ENCODE data around the gene ERGIC1.

DNA sequence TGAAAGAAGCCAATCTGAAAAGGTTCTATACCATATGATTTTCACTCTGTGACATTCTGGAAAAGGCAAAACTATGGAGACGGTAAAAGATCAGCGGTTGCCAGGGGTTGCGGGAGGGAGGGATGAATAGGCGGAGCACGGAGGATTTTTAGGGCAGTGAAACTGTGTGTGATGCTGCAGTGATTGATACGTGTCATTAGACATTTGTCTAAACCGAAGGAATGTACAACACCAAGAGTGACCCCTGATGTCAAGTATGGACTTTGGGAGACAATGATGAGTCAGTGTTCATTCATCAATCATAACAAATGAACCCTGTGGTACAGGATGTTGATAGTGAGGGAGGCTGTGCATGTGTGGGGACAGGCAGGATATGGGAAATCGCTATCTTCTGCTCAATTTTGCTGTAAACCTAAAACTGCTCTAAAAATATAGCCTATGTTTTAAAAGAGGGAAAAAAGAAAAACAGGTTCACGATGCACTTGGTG lies 34.4 kb downstream of the ERGIC1 start:
- TF ChIP-seq CTCF (conservative IDR thresholded peaks at IDR 0.05; ENCODE audit: low read depth in 2 of 2): no peak
- no peak for TF ChIP-seq EZH2 (IDR thresholded peaks at IDR 0.05; ENCODE audit: low read depth, unreplicated experiment)
- no peak for TF ChIP-seq EZH2phosphoT487 (IDR thresholded peaks at IDR 0.05; ENCODE audit: unreplicated experiment)
- no peak for TF ChIP-seq CREB1 (CRISPR knock-in tag; IDR thresholded peaks at IDR 0.05; ENCODE audit: low read depth)
- no peak for TF ChIP-seq REST (IDR thresholded peaks at IDR 0.05; ENCODE audit: unreplicated experiment)
- no peak for TF ChIP-seq STAT1 (IDR thresholded peaks at IDR 0.05; ENCODE audit: unreplicated experiment)
